NOMO-1 treated with DMSO at 0.1 percent for 48 hours (cell line): ENCODE measurements around the gene MARCHF3.
"Not testable (repeated sequence)": the region's sequence is repeated elsewhere in the genome, so short reads cannot be mapped to it uniquely, and the experiment has no call there.

ENCODE experiments used
- DNase-seq: peaks from one replicate; lab custom pipeline; 2025; ENCODE audit not compliant: unreplicated experiment; lab: John Stamatoyannopoulos, UW

The MARCHF3 gene

GRCh38 chr5:127013407-127013806 is 17.0 kb downstream of the MARCHF3 start:
- no peak for DNase-seq

- no peak for DNase-seq
Observed at GRCh38 chr5:127012916-127013315, 17.4 kb downstream of the MARCHF3 start.

- DNase-seq, result no peak
Observed at GRCh38 chr5:127011961-127012644, 18.3 kb downstream of the MARCHF3 start.

GRCh38 chr5:127011153-127011552 is 19.2 kb downstream of the MARCHF3 start:
- no peak for DNase-seq

GRCh38 chr5:127010362-127010761 is 20.0 kb downstream of the MARCHF3 start:
- no peak for DNase-seq

- DNase-seq, result no peak
Observed at GRCh38 chr5:127009784-127010183, 20.6 kb downstream of the MARCHF3 start.

GRCh38 chr5:127008300-127008975 is 21.9 kb downstream of the MARCHF3 start:
- no peak for DNase-seq

GRCh38 chr5:127007522-127007921 is 22.8 kb downstream of the MARCHF3 start:
- DNase-seq, result no peak

- DNase-seq, result no peak
Observed at GRCh38 chr5:127006744-127007143, 23.6 kb downstream of the MARCHF3 start.

GRCh38 chr5:127005282-127005681 is 25.1 kb downstream of the MARCHF3 start:
- not testable (repeated sequence) for DNase-seq

GRCh38 chr5:127004721-127005120 is 25.6 kb downstream of the MARCHF3 start:
- DNase-seq, result no peak

- no peak for DNase-seq
Observed at GRCh38 chr5:127003798-127004495, 26.4 kb downstream of the MARCHF3 start.

GRCh38 chr5:127002390-127002789 is 28.0 kb downstream of the MARCHF3 start:
- DNase-seq, result no peak

- DNase-seq, result no peak
Observed at GRCh38 chr5:127001621-127002296, 28.6 kb downstream of the MARCHF3 start.

- no peak for DNase-seq
Observed at GRCh38 chr5:126998895-126999570, 31.3 kb downstream of the MARCHF3 start.

- DNase-seq, result no peak
Observed at GRCh38 chr5:126998201-126998631, 32.1 kb downstream of the MARCHF3 start.

- no peak for DNase-seq
Observed at GRCh38 chr5:126995689-126996088, 34.7 kb downstream of the MARCHF3 start.

- DNase-seq, result no peak
Observed at GRCh38 chr5:126995039-126995438, 35.3 kb downstream of the MARCHF3 start.

- DNase-seq, result no peak
Observed at GRCh38 chr5:126994485-126994884, 35.9 kb downstream of the MARCHF3 start.

- no peak for DNase-seq
Observed at GRCh38 chr5:126988021-126988569, 42.3 kb downstream of the MARCHF3 start.
